Measurements from ENCODE around the gene ANKRD34C.
A peak's percentile ranks its signal among the peaks of the same experiment; 100 is the strongest.

Gene ANKRD34C

DNA sequence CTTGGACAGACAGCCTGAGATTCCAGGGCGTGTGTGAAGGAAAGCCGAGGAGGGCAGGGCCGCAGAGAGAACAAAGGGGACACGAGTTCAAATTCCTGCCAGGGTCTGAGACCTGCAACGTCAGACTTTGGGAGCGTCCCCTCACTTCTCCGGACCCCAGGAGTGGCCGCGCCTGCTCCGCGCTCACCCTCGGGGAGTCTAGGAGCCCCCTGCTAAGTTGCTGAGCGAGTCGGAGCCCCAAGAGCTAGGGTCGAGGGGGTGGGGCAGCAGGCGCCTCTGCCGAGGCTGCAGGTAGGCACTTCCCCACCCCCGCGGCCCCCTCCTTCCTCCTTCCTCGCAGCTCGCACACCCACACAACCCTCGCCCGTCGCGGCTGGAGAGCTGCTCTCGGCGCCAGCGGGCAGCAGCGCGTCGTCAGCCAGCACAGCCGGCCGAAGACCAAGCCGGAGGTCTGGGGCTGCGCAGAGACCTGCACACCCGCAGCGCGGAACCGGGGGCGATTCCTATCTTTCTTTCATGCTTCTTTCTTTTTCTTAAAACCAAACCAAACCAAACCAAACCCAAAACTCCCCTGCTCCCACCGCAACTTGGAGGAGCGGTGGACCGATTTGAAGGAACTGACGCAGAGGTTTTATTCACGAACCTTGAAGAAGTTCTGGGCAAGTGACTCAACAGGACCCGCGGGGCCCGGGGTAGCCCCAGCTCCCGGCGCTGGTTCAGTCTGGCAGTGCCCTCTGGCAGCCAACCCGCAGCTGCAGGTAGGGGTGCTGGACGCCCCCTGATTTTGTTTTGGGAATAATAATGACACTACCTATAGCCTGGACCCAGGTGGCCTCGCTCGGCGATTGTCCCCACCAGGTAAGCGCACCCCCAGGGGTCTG lies at the start of gene ANKRD34C:
ANKRD34C (plus strand) TSS at position 352 of the 881 bp plus-strand sequence. CDS start 10,563 bp downstream, outside the sequence.
- peak; percentile 23 for DNase-seq

DNA sequence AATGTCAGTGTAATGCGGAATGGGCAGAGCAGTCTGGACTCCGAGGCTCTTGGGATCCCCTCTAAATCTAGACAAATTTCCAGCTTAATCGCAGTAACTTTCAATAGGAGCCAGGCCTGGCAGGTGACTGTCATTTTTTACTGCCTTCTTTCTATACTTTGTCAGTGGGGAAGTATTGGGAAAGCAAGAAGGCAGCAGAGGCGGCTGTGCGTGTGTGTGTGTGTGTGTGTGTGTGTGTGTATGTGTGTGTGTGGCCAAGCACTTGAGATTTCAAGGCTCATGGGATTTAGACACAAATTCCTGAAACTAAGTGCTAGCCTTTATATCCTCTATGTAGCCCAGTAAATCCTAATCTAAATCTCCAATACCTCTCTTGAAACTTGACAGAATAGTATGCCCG lies 49.3 kb upstream of the ANKRD34C start:
- DNase-seq, result no peak

DNA sequence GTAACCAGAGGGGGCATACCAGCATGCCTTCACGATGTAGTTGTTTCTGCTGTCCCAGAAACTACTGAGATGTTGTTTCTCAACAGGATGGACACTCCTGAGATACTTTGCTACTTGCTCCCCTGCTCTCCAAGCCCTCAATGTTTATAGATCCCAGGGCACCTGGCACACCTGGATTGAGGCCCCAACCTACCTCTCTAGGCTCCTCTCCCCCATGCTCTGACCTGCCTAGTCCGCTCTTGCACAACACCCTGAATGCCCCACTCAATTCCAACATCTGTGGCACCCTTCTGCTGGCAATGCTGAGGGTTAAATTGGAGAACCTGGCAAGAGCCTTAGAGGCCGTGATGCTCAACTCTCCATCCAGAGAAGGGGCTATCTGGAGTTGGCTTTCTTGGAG lies 42.5 kb upstream of the ANKRD34C start:
- no peak for DNase-seq

DNA sequence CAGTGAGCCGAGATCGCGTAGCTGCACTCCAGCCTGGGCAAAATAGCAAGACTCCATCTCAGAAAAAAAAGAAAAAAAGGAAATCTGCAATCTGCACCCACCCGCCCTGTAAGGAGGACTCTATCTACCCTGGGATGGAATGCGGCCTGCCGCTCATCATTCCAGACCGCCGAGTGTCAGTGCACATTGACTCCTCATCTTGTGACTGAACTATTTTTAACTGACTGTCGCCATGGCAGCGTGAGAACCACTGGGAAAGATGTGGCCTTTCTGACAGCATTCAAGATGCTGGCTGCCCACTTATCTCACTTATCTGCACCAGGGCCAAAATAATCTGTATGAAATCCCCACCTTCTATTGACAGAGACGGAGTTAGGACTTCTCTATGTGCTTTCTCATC lies 38.8 kb upstream of the ANKRD34C start:
- no peak for DNase-seq

DNA sequence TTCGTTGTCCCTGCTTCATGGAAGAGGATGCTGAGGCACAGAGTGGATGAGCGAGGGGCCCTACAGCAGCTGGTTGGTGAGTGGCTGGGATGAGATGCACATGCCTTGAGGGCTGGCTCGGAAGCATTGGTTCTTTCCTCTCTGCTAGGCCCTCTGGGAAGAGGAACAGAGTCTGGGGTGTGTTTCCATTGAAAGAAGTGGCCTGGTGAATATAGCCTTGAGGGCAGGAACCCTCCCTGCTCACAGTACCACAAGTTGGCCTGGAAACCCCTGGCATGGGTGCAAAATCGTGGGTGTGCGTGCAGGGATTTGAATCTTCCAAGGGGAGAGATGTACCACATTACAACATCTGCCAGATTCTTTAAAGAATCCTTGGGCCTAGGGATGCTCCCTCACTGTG lies 37.6 kb upstream of the ANKRD34C start:
- no peak for DNase-seq

DNA sequence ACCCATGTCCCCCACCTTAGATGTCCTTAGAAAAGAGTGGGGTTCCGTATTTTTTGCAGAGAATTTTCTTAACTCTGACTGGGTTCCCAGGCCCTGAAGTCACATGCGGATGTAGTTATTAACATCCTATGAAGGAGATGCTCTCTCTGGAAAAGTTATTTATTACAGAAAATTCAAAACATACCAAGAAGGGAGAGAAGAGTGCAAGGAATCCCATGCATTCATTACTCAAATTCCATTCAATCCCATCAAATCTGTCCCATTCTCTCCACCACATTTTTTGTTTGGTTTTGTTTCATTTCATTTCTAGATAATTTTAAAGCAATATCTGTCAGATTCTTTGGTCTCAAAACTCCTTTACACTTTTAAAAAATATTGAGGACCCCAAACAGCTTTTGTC lies 34.3 kb upstream of the ANKRD34C start:
- DNase-seq, result no peak

DNA sequence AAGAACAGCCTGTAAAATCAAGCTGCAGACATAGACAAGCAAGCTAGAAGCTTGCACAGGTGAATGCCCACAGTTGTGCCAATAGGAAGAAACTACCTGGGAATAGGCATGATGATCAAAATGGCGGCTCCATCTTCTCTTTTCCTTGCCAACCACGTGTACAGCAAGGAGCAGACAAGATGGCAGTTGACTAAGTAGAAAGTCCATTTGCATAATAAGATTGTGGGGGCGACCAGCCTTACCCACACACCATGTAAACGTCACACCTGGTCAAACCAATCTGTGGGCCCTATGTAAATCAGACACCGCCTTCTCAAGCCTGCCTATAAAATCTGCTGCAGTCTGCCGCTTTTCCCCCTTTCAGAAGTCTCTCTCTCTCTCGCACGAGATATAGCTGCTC lies 25.1 kb upstream of the ANKRD34C start:
- DNase-seq, result no peak

DNA sequence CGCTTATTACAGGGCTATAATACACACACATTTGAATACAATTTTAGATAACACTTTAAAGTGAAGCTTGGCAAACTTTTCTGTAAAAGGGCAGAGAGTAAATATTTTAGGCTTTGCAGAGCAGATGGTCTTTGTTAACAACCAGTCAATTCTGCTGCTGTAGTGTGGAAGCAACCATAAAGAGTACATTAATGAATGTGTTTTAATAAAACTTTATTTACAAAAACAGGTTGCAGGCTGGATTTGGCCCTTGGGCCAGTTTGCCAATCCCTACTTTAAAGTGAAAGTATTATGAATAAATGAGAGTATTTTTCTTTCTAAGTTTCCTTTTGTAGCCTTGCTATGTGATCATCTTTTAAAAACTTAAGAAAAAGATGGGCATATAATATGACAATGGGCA lies 20.7 kb upstream of the ANKRD34C start:
- no peak for DNase-seq

DNA sequence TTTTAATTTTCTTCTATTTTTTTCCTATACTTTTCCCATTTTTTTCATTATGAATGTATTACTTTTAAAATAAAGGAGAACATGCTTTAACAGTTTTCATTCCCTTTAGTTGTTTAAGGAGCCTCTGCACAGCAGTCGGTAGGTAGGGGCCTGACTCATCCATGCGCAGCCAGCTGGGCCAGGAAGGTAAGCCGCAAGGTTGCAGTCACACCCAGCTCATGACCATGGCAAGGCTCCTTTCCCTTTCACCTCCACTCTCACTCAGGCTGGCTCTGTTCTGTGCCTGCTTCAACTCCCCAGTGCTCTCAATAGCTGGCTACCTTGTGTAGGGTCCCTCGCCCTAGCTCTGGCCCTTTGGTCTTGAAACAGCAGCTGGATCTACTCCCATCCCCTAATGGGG lies 17.4 kb upstream of the ANKRD34C start:
- no peak for DNase-seq

DNA sequence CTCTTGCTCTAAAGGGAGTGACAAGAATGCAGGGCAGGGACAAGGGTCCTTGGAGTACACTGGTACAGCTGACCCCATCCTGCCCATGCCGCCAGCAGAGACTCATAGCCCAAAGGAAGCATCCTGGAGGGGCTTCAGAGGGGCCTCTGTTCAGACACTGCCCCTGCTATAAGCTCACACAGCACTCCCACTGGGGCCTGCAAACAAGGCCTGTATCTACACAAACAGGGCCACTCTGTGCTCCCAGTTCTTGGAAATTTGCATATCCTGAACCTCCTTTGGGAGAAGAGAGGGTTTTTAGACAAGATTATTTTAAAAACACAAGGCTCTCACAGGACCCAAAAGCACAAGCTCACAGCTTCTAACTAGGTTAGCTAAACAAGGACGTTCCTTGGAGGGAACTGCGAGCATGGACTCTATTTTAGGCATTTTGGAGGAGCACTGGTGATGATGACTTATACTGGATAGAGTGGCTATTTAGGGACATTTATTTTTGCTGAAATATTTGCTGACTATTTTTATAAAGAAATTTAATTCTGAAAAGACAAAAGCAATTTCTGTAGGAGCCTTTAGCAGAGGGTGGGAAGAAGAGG lies 16.4 kb upstream of the ANKRD34C start:
- no peak for DNase-seq

DNA sequence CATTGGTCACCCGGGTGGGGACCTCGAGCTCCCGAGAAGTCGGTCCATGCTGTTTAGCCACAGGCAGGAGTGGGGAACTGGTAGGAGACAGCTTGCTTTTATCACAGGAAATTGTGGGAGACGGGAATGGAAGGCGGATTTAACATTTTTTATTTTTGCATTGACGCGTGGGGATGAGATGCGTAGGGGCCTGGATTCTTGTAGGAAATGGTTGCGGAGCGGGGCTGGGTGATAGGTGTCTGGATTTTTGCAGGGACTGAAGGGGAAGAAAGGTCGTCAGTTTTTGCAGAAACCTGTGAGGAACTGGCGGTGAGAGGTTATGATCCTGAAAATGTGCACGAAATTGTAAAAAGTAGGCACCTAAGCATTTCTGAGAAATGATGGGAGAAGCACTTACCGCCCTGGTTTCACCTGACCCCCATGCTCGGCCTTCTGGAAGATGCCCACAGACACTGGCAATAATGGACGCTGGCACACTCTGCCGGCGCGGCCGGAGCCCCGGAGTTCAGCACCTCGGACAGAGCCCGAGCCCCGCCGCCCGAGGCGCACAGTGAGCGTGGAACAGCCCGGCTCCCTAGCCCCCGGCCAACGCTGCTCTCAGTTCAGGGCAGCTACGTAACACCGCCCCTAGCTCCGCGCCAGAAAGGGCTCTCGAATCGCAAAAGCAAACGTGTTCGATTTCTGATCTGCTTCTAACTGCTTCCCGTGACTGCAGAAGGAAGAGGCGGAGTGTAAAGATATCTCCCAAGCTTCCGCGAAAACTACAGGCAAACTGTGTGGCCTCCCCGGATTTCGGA lies 928 bp downstream of the ANKRD34C start:
- DNase-seq, result no peak

DNA sequence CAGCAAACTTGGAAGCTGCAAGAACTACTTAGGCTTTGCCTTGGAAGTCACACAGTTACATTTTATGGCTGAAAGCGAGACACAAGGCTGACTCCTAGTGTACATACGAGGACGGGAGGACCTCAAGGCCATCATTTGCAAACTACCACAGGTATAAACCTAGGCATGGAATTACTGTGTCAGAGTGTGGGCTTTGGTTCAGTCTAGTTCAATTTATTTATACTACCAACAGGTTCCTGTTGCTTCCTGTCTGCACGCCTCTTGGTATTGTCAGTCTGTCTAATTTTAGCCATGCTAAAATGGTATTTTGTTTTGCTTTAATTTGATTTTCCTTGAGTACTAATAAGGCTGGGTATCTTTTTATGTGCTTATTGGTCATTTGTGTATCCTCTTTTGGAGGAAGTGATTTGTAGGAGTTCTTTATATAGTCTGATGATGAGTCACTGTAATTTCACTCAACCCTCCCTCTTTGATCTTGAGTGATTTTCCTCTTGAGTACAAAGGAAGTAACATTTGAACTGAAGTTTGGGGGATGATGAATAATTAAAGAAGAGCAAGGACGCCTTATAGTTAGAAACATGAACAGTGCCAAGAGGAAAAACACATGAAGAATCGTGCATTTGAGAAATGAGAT lies 8.2 kb downstream of the ANKRD34C start:
- no peak for DNase-seq

DNA sequence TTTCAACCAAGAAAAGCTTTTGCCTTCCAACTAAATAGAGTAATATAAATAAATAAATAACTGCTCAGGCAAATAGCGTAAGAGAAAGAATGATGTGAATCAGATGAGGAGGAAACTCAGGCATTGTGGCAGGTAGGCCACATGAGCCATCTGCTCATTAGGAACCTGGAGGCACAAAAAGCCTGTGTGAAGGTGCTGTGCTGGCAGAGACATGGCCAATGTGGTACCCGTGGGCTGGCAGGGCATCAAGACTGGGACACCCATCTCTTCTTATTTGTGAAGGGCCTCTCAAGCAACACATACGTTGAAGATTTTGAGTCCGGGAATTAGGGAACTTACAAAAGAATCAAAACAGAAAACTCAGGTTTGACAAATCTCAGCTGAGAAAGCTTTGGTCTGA lies 9.5 kb downstream of the ANKRD34C start:
- no peak for DNase-seq

DNA sequence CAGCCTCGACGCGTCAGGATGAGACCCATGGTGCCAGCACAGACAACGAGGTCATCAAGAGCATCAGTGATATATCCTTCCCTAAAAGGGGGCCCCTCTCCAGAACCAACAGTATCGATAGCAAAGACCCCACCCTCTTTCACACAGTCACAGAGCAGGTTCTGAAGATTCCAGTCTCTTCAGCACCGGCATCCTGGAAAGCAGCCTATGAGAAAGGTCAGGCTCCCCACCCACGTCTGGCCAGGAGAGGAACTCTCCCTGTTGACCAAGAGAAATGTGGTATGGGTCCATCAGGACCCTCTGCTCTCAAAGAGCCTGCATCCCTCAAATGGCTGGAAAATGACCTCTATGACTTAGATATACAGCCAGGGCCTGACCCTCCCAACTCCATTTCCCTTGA lies 11.6 kb downstream of the ANKRD34C start:
- DNase-seq, result no peak

DNA sequence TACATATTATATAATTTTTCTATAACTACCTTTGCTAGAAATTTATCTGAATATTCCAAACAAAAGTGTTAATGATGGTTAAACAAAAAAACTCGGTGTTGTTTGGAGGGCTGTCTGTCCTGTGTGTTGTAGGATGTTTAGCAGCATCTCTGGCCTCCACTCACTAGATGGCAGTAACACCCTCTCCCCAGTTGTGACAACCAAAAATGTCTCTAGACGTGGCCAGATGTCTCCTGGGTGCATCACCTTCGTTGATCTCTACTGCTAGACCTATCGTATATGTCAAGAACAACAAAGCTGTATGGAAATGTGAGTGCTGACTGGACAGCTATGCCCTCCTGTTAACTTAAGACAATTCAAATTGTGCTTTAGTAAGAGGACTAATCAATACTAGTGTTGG lies 14.1 kb downstream of the ANKRD34C start:
- DNase-seq, result no peak

DNA sequence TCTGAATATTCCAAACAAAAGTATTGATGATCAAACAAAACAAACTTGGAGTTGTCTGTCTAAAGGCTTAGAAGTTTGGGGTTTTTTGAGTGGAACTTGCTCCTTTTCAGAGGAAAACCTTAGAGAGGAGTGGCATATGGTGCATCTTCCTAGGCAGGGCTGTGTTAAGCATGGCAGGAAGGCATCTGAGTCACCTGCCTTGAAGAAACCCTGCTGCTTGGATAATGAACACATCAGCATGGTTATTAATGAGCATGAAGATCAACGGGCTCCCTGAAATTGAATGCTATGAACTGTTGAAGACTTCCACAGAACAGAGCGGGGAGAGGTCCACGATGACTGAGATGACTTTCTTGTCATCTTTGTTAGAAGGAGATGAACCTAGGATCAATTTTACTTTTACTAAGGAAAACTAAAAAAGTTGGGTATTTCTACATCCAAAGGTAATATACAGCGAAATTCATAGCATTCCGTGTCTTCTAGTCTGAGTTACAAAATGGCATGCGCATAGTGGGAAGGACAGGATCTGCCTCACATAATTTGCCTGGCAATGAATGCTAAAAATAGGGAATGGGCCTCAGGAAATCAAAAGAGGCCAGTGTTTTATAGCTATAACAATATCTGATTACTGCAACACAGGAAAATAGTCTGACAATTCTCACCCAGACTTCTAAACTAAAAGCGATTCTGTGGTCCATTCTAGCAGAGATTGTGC lies 16.8 kb downstream of the ANKRD34C start:
- DNase-seq, result no peak

DNA sequence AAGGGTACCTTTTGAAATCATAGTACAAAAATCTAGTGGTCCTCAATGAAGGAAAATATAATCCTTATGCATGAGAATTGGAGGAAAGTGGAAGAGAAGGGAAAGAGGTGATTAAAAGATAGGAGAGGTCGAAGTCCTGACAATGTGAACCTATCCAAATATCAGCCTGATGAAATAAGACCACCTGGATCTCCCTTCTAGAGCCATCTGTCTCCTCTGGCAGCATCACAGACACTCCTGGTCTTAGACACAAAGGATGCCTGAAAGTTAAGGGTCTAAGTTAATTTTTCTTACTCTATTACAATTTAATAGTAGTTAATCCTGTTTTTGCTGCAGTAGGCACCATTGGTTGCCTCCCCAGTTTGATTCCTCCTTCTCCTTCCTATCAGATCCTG lies 17.3 kb downstream of the ANKRD34C start:
- DNase-seq, result no peak

DNA sequence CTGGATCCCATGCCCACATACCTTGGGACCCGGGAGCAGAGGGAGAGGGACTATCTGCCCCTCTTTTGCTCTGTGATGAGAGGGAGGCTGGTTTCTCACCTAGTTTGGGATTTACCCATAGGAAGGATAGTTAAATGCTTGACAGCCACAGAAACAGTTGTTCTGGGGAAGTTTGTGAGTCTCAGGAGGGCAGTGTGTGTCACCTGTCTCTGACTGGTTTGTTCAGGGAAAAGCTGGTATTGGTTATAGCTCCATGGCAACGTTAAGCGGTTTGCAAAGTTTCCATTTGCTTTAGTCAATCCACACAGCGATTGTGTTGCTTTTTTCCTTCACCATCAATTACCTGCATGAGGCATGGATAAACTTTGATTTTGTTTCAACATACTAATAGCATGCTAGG lies 24.7 kb downstream of the ANKRD34C start:
- DNase-seq, result no peak

DNA sequence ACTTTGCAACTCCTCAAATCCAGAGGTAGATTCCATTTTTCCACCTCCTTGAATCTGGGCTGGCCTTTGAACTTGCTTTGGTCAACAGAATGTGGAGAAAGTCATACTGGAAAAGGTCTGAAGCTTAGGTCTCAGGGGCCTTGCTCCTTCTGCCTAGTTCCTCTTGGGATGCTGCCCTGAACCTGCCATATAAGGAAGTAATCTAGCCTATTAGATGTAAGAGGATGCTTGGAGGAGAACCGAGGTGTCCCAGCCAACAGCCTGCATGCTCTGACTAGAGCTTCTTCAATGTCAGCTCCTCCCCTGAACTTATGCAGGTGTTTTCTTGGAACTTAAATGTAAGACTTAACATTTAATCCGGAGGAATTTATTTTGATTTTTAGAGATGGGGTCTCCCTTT lies 26.4 kb downstream of the ANKRD34C start:
- DNase-seq, result peak; percentile 8

DNA sequence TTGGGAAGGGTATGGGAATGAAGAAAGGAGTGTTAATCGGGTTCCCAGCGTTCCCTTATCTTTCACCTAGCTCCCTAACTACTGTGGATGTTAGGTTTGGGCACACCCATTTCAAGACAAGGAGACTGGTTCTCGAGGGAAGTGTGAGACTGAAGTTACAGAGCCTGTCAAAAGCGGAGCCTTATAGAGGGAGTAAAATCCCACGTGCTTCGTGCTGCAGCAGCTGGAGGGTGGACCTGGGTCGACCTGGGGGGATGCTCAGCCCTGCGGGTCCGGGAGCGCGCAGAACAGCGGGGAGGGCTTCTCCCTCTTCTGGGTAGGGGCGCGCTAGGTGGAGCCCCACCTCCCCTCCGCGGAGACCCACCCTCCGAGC lies 28.1 kb downstream of the ANKRD34C start:
- peak; percentile 26 for DNase-seq

DNA sequence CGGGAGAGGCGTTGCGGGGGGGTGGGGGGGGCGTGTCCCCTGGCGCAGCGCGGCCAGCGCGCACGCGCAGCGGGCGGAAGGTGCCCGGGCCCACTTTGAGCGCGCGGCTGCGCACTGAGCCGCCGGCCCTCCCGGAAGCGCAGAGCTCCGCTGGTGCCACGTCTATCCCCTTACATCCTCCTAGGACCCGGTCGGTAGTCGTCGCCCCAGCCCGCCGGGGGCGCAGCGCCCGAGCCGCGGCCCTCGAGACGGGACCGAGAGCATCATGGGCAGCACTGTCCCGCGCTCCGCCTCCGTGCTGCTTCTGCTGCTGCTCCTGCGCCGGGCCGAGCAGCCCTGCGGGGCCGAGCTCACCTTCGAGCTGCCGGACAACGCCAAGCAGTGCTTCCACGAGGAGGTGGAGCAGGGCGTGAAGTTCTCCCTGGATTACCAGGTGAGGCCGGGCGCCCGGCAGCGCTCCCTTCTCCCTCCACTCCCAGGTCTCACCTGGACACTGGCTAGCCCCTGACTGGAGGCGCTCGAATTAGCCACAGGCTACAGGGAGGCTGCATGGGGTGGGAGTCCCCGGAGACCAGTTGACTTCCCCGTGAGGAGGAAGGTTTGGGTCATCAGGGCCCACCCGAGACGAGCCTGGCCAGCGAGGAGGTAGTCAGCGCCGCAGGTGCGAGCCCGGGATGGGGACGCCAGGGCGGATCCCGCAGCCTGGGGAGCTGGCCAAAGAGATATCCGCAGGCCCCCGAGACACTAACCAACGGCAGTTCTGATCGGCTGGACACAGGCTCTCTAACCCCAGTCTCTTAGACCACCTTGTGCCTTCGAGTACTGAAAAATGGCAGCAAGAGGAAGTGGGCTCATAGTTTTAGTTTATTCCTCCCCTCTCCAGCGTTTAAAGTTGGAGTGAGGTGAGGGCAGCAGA lies 28.7 kb downstream of the ANKRD34C start, which contains the start of gene TMED3:
TMED3 (plus strand) TSS at position 128 of the 916 bp plus-strand sequence; CDS start at position 266, 138 bp downstream.
- peak; percentile 56 for DNase-seq

Data from DMS79 treated with DMSO at 0.1 percent for 48 hours (cell line).